HEK293 (cell line): Measurements from ENCODE around the gene TLCD3A.

ENCODE experiments used
- CTCF ChIA-PET: fragments of 350-600 bp; formaldehyde crosslinking; extraction: SDS; loops from one replicate; lab custom pipeline; 2021; ENCODE audit warnings: antibody characterized with exemption; lab: Yijun Ruan, JAX
- POLR2A ChIA-PET: fragments of 300-600 bp; formaldehyde crosslinking; extraction: SDS; loops from one replicate; lab custom pipeline; 2020; ENCODE audit warnings: antibody characterized with exemption, inconsistent platforms; lab: Yijun Ruan, JAX
- H3K27ac ChIP-seq: fragments of 200-500 bp; sonication (Bioruptor generic); 2 replicates; pipeline ENCODE4 v1.5.1; 2014; ENCODE audit warnings: low read depth, low read length, control low read depth, inconsistent platforms; ENCODE audit errors: extremely low read depth
- H3K36me3 ChIP-seq, 2 experiments: fragments of 200-500 bp in 1 of 2; sonication (Bioruptor generic) in 1 of 2; 1 replicate in 1 of 2; 2 replicates in 1 of 2; pipeline ENCODE4 v1.5.1; 2014 to 2017; ENCODE audit warnings: inconsistent platforms in 2 of 2, low read length in 2 of 2; ENCODE audit not compliant: control insufficient read depth in 2 of 2, insufficient read depth in 1 of 2
- H3K4me1 ChIP-seq: fragments of 200-500 bp; sonication (Bioruptor generic); 2 replicates; pipeline ENCODE4 v1.5.1; 2014; ENCODE audit warnings: mild to moderate bottlenecking, low read length, inconsistent platforms; ENCODE audit not compliant: control insufficient read depth, insufficient read depth
- H3K4me3 ChIP-seq: 2 replicates; pipeline ENCODE4 v1.5.1; 2011; ENCODE audit warnings: low read depth, mild to moderate bottlenecking, control low read depth, low read length, moderate library complexity
- H3K9me3 ChIP-seq: fragments of 200-500 bp; sonication (Bioruptor generic); 2 replicates; pipeline ENCODE4 v1.5.1; 2014; ENCODE audit warnings: low read depth, low read length, inconsistent platforms; ENCODE audit not compliant: control insufficient read depth, insufficient read depth
- AEBP2 ChIP-seq: fragments of 450-650 bp; formaldehyde crosslinking; IDR thresholded peaks from 2 replicates; pipeline ENCODE4 v1.5.1; 2016; ENCODE audit warnings: missing biosample characterization, missing genetic modification characterization, borderline replicate concordance
- BCL11A ChIP-seq: fragments of 450-650 bp; formaldehyde crosslinking; IDR thresholded peaks from 2 replicates; pipeline ENCODE4 v1.5.1; 2016; ENCODE audit warnings: low read depth, missing biosample characterization, missing genetic modification characterization
- EGR2 ChIP-seq: fragments of 450-650 bp; formaldehyde crosslinking; IDR thresholded peaks from 2 replicates; pipeline ENCODE4 v1.5.1; 2016; ENCODE audit warnings: low read depth, missing biosample characterization, missing genetic modification characterization
- KLF9 ChIP-seq: fragments of 450-650 bp; formaldehyde crosslinking; IDR thresholded peaks from 2 replicates; pipeline ENCODE4 v1.5.1; 2016; ENCODE audit warnings: missing biosample characterization, missing genetic modification characterization, low read depth
- RBAK ChIP-seq: fragments of 450-650 bp; formaldehyde crosslinking; IDR thresholded peaks from 2 replicates; pipeline ENCODE4 v1.5.1; 2016; ENCODE audit warnings: missing biosample characterization, missing genetic modification characterization
- SP2 ChIP-seq: fragments of 450-650 bp; formaldehyde crosslinking; IDR thresholded peaks from 2 replicates; pipeline ENCODE4 v1.5.1; 2016; ENCODE audit warnings: missing biosample characterization, missing genetic modification characterization
- ZBTB20 ChIP-seq: fragments of 450-650 bp; formaldehyde crosslinking; IDR thresholded peaks from 2 replicates; pipeline ENCODE4 v1.5.1; 2016; ENCODE audit warnings: missing biosample characterization, missing genetic modification characterization
- ZBTB21 ChIP-seq: fragments of 450-650 bp; formaldehyde crosslinking; IDR thresholded peaks from 2 replicates; pipeline ENCODE4 v1.5.1; 2017; ENCODE audit warnings: missing biosample characterization, missing genetic modification characterization
- ZBTB26 ChIP-seq: fragments of 450-650 bp; formaldehyde crosslinking; optimal IDR thresholded peaks from 2 replicates; pipeline ENCODE3; 2016; ENCODE audit warnings: missing biosample characterization, mild to moderate bottlenecking, missing genetic modification characterization
- ZNF133 ChIP-seq: fragments of 450-650 bp; formaldehyde crosslinking; IDR thresholded peaks from 2 replicates; pipeline ENCODE4 v1.5.1; 2016; ENCODE audit warnings: missing biosample characterization, missing genetic modification characterization
- ZNF18 ChIP-seq: fragments of 450-650 bp; formaldehyde crosslinking; IDR thresholded peaks from 2 replicates; pipeline ENCODE4 v1.5.1; 2016; ENCODE audit warnings: missing biosample characterization, missing genetic modification characterization
- ZNF2 ChIP-seq: fragments of 450-650 bp; formaldehyde crosslinking; IDR thresholded peaks from 2 replicates; pipeline ENCODE4 v1.5.1; 2016; ENCODE audit warnings: missing biosample characterization, missing genetic modification characterization
- ZNF211 ChIP-seq: fragments of 450-650 bp; formaldehyde crosslinking; IDR thresholded peaks from 2 replicates; pipeline ENCODE4 v1.5.1; 2016; ENCODE audit warnings: low read depth, missing biosample characterization, missing genetic modification characterization
- ZNF24 ChIP-seq: fragments of 450-650 bp; formaldehyde crosslinking; IDR thresholded peaks from 2 replicates; pipeline ENCODE4 v1.5.1; 2016; ENCODE audit warnings: missing biosample characterization, missing genetic modification characterization
- ZNF311 ChIP-seq: fragments of 450-650 bp; formaldehyde crosslinking; IDR thresholded peaks from 2 replicates; pipeline ENCODE4 v1.5.1; 2017; ENCODE audit warnings: missing biosample characterization, missing genetic modification characterization, borderline replicate concordance
- ZNF341 ChIP-seq: fragments of 450-650 bp; formaldehyde crosslinking; IDR thresholded peaks from 2 replicates; pipeline ENCODE4; 2016; ENCODE audit warnings: low read depth, missing biosample characterization, missing genetic modification characterization
- ZNF354C ChIP-seq: fragments of 450-650 bp; formaldehyde crosslinking; IDR thresholded peaks from 2 replicates; pipeline ENCODE4 v1.5.1; 2016; ENCODE audit warnings: missing biosample characterization, missing genetic modification characterization, low read depth, borderline replicate concordance
- ZNF391 ChIP-seq: fragments of 450-650 bp; formaldehyde crosslinking; IDR thresholded peaks from 2 replicates; pipeline ENCODE4 v1.5.1; 2016; ENCODE audit warnings: low read depth, missing biosample characterization, missing genetic modification characterization, borderline replicate concordance
- ZNF416 ChIP-seq: fragments of 450-650 bp; formaldehyde crosslinking; IDR thresholded peaks from 2 replicates; pipeline ENCODE4 v1.5.1; 2016; ENCODE audit warnings: missing biosample characterization, missing genetic modification characterization
- ZNF433 ChIP-seq: fragments of 450-650 bp; formaldehyde crosslinking; IDR thresholded peaks from 2 replicates; pipeline ENCODE4 v1.5.1; 2016; ENCODE audit warnings: missing biosample characterization, missing genetic modification characterization, low read depth
- ZNF548 ChIP-seq: fragments of 450-650 bp; formaldehyde crosslinking; IDR thresholded peaks from 2 replicates; pipeline ENCODE4 v1.5.1; 2016; ENCODE audit warnings: missing biosample characterization, missing genetic modification characterization
- ZNF585B ChIP-seq: fragments of 450-650 bp; formaldehyde crosslinking; IDR thresholded peaks from 2 replicates; pipeline ENCODE4 v1.5.1; 2016; ENCODE audit warnings: missing biosample characterization, missing genetic modification characterization
- ZNF596 ChIP-seq: fragments of 450-650 bp; IDR thresholded peaks from 2 replicates; pipeline ENCODE4 v1.5.0; 2018; ENCODE audit warnings: missing biosample characterization, mild to moderate bottlenecking, missing genetic modification characterization, moderate library complexity
- ZNF701 ChIP-seq: fragments of 450-650 bp; formaldehyde crosslinking; IDR thresholded peaks from 2 replicates; pipeline ENCODE4 v1.5.1; 2016; ENCODE audit warnings: missing biosample characterization, missing genetic modification characterization
- ZSCAN23 ChIP-seq: fragments of 450-650 bp; formaldehyde crosslinking; IDR thresholded peaks from 2 replicates; pipeline ENCODE4 v1.5.1; 2016; ENCODE audit warnings: missing biosample characterization, missing genetic modification characterization
- ZSCAN30 ChIP-seq: fragments of 450-650 bp; IDR thresholded peaks from 2 replicates; pipeline ENCODE4 v1.5.1; 2018; ENCODE audit warnings: missing biosample characterization, mild to moderate bottlenecking, missing genetic modification characterization, moderate library complexity
- TF ChIP-seq, protein P1 (sequence below): IDR thresholded peaks from 2 replicates; pipeline ENCODE4 v1.6.1; 2011; ENCODE audit warnings: mild to moderate bottlenecking, low read depth, low read length, borderline replicate concordance
- TF ChIP-seq, protein P2 (sequence below): fragments of 450-650 bp; formaldehyde crosslinking; IDR thresholded peaks from 2 replicates; pipeline ENCODE4 v1.5.1; 2017; ENCODE audit warnings: missing biosample characterization, missing genetic modification characterization

TLCD3A gene

DNA sequence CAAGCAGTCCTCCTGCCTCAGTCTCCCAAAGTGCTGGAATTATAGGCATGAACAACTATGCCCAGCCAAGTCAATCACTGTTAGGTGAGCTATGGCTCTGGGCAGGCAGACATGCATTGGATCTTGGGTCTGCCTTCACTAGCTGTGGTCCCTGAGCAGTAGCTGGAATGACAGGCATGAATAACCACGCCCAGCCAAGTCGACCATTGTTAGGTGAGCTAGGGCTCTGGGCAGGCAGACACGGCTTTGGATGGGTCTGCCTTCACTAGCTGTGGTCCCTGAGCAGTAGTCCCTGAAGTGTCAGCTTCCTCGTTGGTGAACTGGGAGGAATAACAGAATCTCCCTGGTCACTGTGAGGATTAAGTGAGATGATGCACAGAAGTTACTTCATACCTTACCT, 56.2 kb downstream of the TLCD3A start:
- ChIA-PET CTCF (interaction anchor here (1.6 kb wide), 1 partner anchor 192 kb away, joined by 4 read pairs; no protein-coding TSS in a partner anchor), POLR2A (interaction anchor here (0.7 to 2.3 kb wide), 5 partner anchors 36 to 192 kb away, joined by 3 to 8 read pairs (median 5); partner anchors contain the start of gene NXN)
- TF ChIP-seq ZNF433 (tag by site-specific recombination) (no peak), ZNF596 (tag by site-specific recombination) (no peak), ZNF391 (no peak), ZNF354C (tag by site-specific recombination) (no peak), ZBTB20 (tag by site-specific recombination) (no peak), ZNF416 (tag by site-specific recombination) (no peak), BCL11A (tag by site-specific recombination) (no peak), ZBTB26 (tag by site-specific recombination) (no peak), EGR2 (no peak), ZNF2 (tag by site-specific recombination) (no peak), KLF9 (tag by site-specific recombination) (no peak), SP2 (no peak), ZNF211 (tag by site-specific recombination) (no peak), ZNF311 (tag by site-specific recombination) (no peak), ZNF341 (tag by site-specific recombination) (no peak), ZBTB21 (tag by site-specific recombination) (no peak), ZNF548 (tag by site-specific recombination) (no peak), ZSCAN30 (tag by site-specific recombination) (no peak)
- TF ChIP-seq, protein P1, sequence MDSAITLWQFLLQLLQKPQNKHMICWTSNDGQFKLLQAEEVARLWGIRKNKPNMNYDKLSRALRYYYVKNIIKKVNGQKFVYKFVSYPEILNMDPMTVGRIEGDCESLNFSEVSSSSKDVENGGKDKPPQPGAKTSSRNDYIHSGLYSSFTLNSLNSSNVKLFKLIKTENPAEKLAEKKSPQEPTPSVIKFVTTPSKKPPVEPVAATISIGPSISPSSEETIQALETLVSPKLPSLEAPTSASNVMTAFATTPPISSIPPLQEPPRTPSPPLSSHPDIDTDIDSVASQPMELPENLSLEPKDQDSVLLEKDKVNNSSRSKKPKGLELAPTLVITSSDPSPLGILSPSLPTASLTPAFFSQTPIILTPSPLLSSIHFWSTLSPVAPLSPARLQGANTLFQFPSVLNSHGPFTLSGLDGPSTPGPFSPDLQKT: no peak
- TF ChIP-seq, protein P2, sequence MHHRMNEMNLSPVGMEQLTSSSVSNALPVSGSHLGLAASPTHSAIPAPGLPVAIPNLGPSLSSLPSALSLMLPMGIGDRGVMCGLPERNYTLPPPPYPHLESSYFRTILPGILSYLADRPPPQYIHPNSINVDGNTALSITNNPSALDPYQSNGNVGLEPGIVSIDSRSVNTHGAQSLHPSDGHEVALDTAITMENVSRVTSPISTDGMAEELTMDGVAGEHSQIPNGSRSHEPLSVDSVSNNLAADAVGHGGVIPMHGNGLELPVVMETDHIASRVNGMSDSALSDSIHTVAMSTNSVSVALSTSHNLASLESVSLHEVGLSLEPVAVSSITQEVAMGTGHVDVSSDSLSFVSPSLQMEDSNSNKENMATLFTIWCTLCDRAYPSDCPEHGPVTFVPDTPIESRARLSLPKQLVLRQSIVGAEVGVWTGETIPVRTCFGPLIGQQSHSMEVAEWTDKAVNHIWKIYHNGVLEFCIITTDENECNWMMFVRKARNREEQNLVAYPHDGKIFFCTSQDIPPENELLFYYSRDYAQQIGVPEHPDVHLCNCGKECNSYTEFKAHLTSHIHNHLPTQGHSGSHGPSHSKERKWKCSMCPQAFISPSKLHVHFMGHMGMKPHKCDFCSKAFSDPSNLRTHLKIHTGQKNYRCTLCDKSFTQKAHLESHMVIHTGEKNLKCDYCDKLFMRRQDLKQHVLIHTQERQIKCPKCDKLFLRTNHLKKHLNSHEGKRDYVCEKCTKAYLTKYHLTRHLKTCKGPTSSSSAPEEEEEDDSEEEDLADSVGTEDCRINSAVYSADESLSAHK: no peak
- H3K9me3 ChIP-seq: no peaks in the 10 kb centered on the region
- H3K4me1 ChIP-seq: no peaks in the 10 kb centered on the region
- H3K36me3 ChIP-seq: peaks cover 23 to 90% of the 10 kb centered on the region in 2 experiments
- no peak overlapping the region for H3K27ac ChIP-seq
- no peak overlapping the region for H3K4me3 ChIP-seq

DNA sequence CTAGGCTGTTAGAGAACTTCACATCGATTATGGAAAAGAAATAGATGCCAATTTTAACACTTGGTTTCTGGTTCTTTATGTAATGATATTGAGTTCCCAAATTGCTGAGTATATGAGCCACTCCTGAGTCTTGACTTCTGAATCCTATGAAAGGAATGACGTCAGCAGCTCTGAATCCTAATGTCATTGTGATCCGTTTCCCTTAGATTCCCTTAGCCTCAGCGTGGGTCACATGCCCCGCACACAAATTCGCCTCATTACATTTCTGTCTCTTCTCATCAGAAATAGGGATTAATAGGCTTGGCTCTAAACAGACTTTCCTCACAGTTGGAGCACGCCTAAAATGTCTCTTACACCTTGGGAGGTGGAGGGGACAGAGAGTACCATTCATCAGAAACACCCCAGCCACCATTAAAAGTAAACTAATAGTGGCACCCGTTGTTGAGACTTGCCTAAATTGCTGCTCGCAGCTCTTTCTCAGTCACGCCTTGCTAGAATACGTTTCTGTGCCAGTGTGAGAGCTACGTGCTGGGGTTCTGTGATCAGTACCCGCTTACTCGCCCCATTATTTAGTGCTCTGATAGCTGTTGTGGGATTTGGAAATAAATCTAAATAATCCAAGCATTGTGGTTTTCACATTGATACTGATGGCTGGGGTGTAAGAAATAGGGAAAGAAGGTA, 56.9 kb downstream of the TLCD3A start:
- Histone ChIP-seq H3K36me3 (peaks cover 23 to 83% of the 10 kb centered on the region in 2 experiments), H3K27ac (no peak overlapping the region), H3K9me3 (no peaks in the 10 kb centered on the region), H3K4me3 (no peak overlapping the region), H3K4me1 (no peaks in the 10 kb centered on the region)
- ChIA-PET CTCF (interaction anchor here (1.6 kb wide), 1 partner anchor 191 kb away, joined by 4 read pairs; no protein-coding TSS in a partner anchor), POLR2A (interaction anchor here (0.8 to 2.3 kb wide), 4 partner anchors 36 to 192 kb away, joined by 3 to 8 read pairs (median 4); partner anchors contain the start of gene NXN)
- TF ChIP-seq AEBP2 (tag by site-specific recombination) (no peak), ZNF24 (tag by site-specific recombination) (no peak), ZNF133 (tag by site-specific recombination) (no peak), ZNF18 (no peak), EGR2 (no peak), ZNF585B (tag by site-specific recombination) (no peak), RBAK (tag by site-specific recombination) (no peak), ZSCAN23 (tag by site-specific recombination) (no peak), ZNF311 (tag by site-specific recombination) (no peak), ZNF701 (tag by site-specific recombination) (no peak)
